HepG2 (cell line): ENCODE data around the gene RAD23A. TPM values are rescaled to one million over a fixed set of nuclear protein-coding genes. Genes with fewer than 3 reads are reported as not detected.

Experiments
- ATAC-seq: fragments of 200-7000 bp; cut with Tn5 transposase; 3 replicates; pipeline ENCODE4 v1.9.1; 2020; ENCODE audit warnings: mild to moderate bottlenecking, moderate library complexity
- BruUV-seq: library from RNA; stranded (reverse); fragments of 400-500 nt; replicated peaks from 2 replicates; lab custom pipeline; 2021; lab: Mats Ljungman, UMichigan
- CTCF ChIA-PET: fragments of 300-600 bp; formaldehyde crosslinking; extraction: SDS; loops from one replicate; lab custom pipeline; 2021; ENCODE audit warnings: low total read pairs, inconsistent platforms, low intra/inter-chr PET ratio; lab: Yijun Ruan, JAX
- POLR2A ChIA-PET: fragments of 350-600 bp; sonication (Branson Sonifier 250); formaldehyde crosslinking; loops from one replicate; lab custom pipeline; 2020; ENCODE audit warnings: antibody characterized with exemption, inconsistent platforms; lab: Yijun Ruan, JAX
- DNase-seq: peaks from one replicate; pipeline ENCODE4 v3.0.0-alpha.2; 2015; ENCODE audit warnings: low spot score
- FAIRE-seq: peaks from 3 replicates; lab custom pipeline; 2011; peaks lifted over from hg19 to GRCh38; lab: Jason Lieb, UNC
- H2AFZ ChIP-seq: one replicate; pipeline ENCODE4 v1.6.1; 2011; ENCODE audit warnings: low read length, inconsistent platforms
- H3K27ac ChIP-seq: fragments of 300-600 bp; 3 replicates; pipeline ENCODE4 v1.8.0; 2011; ENCODE audit warnings: mixed run types, mild to moderate bottlenecking, mixed read lengths, low read length, inconsistent platforms; ENCODE audit not compliant: insufficient read depth; ENCODE audit errors: extremely low read length
- H3K27me3 ChIP-seq, 2 experiments: fragments of 200-600 bp in 1 of 2; 2 replicates in 1 of 2; 3 replicates in 1 of 2; pipeline versions ENCODE4 v1.6.0 to v1.8.0; 2011; ENCODE audit warnings: low read length in 2 of 2, mild to moderate bottlenecking in 2 of 2, moderate library complexity in 2 of 2, inconsistent platforms in 1 of 2; ENCODE audit not compliant: insufficient read depth in 2 of 2, control insufficient read depth in 1 of 2
- H3K36me3 ChIP-seq, 2 experiments: fragments of 200-600 bp in 1 of 2; replicated peaks in 1 of 2; 2 replicates in 1 of 2; 3 replicates in 1 of 2; pipeline versions ENCODE4 v1.5.1 to v1.8.0; 2011; ENCODE audit warnings: low read length in 2 of 2, inconsistent platforms in 1 of 2; ENCODE audit not compliant: insufficient read depth in 2 of 2, control insufficient read depth in 1 of 2
- H3K4me1 ChIP-seq: 2 replicates; pipeline ENCODE4 v1.5.1; 2012; ENCODE audit warnings: low read length, inconsistent platforms; ENCODE audit not compliant: insufficient read depth
- H3K4me2 ChIP-seq: 2 replicates; pipeline ENCODE4 v1.6.0; 2011; ENCODE audit warnings: low read depth, low read length, inconsistent platforms
- H3K4me3 ChIP-seq, 3 experiments: fragments of 200-600 bp in 1 of 3; sonication (generic), shearing (Covaris generic) in 1 of 3; replicated peaks in 1 of 3; 2 replicates each; pipeline ENCODE4 v1.5.1; 2011 to 2016; ENCODE audit warnings: low read length in 3 of 3, inconsistent platforms in 2 of 3, low read depth in 2 of 3, mild to moderate bottlenecking in 2 of 3, control low read depth in 1 of 3, mixed read lengths in 1 of 3; ENCODE audit not compliant: insufficient read depth in 1 of 3
- H3K79me2 ChIP-seq: one replicate; pipeline ENCODE4 v1.6.1; 2011; ENCODE audit warnings: low read length, inconsistent platforms; ENCODE audit not compliant: insufficient read depth
- H3K9ac ChIP-seq: 2 replicates; pipeline ENCODE4 v1.6.0; 2011; ENCODE audit warnings: mild to moderate bottlenecking, low read depth, low read length, inconsistent platforms; ENCODE audit not compliant: insufficient read depth
- H3K9me3 ChIP-seq: 2 replicates; pipeline ENCODE4 v1.5.1; 2012; ENCODE audit warnings: mild to moderate bottlenecking, low read length
- H4K20me1 ChIP-seq: 2 replicates; pipeline ENCODE4 v1.6.0; 2011; ENCODE audit warnings: inconsistent platforms, mild to moderate bottlenecking, low read length, moderate library complexity; ENCODE audit not compliant: insufficient read depth
- AGO2 ChIP-seq: fragments of 200-400 bp; formaldehyde crosslinking; optimal IDR thresholded peaks from 2 replicates; pipeline ENCODE3; 2017; ENCODE audit warnings: mild to moderate bottlenecking, low read depth, low read length, moderate library complexity
- BHLHE40 ChIP-seq: IDR thresholded peaks from 2 replicates; pipeline ENCODE4 v1.6.1; 2011; ENCODE audit warnings: low read length, improper control_type of control experiment
- CC2D1A ChIP-seq: sonication (generic); formaldehyde crosslinking; IDR thresholded peaks from 2 replicates; pipeline ENCODE4 v1.8.1; 2023; ENCODE audit warnings: mild to moderate bottlenecking, missing genetic modification reagents
- EEA1 ChIP-seq: sonication (generic); formaldehyde crosslinking; IDR thresholded peaks from 2 replicates; pipeline ENCODE4 v1.5.1; 2020; ENCODE audit warnings: mild to moderate bottlenecking, missing genetic modification reagents, borderline replicate concordance
- JUNB ChIP-seq: sonication (generic); formaldehyde crosslinking; IDR thresholded peaks from 2 replicates; pipeline ENCODE4 v1.8.0; 2022; ENCODE audit warnings: missing genetic modification reagents, mild to moderate bottlenecking, borderline replicate concordance
- MATR3 ChIP-seq: sonication (generic); formaldehyde crosslinking; IDR thresholded peaks from 2 replicates; pipeline ENCODE4 v1.4.0; 2020; ENCODE audit warnings: missing genetic modification reagents
- NFIC ChIP-seq: IDR thresholded peaks from 2 replicates; pipeline ENCODE4 v1.6.1; 2012; ENCODE audit warnings: mild to moderate bottlenecking, low read length, inconsistent platforms
- NFYC ChIP-seq: IDR thresholded peaks from 2 replicates; pipeline ENCODE4 v1.6.1; 2016; ENCODE audit warnings: missing genetic modification reagents, missing compliant biosample characterization
- WIZ ChIP-seq: sonication (generic); formaldehyde crosslinking; IDR thresholded peaks from 2 replicates; pipeline ENCODE4 v1.5.1; 2020; ENCODE audit warnings: mild to moderate bottlenecking, missing genetic modification reagents
- ZEB1 ChIP-seq: IDR thresholded peaks from 2 replicates; pipeline ENCODE4 v1.6.1; 2012; ENCODE audit warnings: mild to moderate bottlenecking, low read depth, inconsistent platforms; ENCODE audit not compliant: insufficient replicate concordance
- WGBS: methylation state at CpG from one replicate; pipeline ENCODE4 v1.1.6; 2017; ENCODE audit warnings: low lambda C conversion rate; 5-methylcytosine and 5-hydroxymethylcytosine counted together
- in situ Hi-C: cut with HindIII; loops from 2 replicates; pipeline ENCODE4 v1.10.0; 2017; ENCODE audit warnings: low pct_unique_long_range_greater_than_20kb; ENCODE audit not compliant: extremely low pct_ligation_motif_present
- intact Hi-C: fragments of 100-400 bp; cut with micrococcal nuclease; formaldehyde crosslinking; loops from one replicate; pipeline ENCODE4 v1.10.0; 2022; ENCODE audit not compliant: unreplicated experiment
- polyA plus RNA-seq, 8 experiments: library from polyadenylated mRNA; depleted of rRNA in 3 of 8; stranded (reverse) in 7 of 8; unstranded in 1 of 8; fragments of >200 nt; fragmentation: Illumina TruSeq in 4 of 8; extraction: Trizol in 4 of 8; gene quantifications; 2 replicates each; pipeline versions ENCODE4 v1.2.1 to v1.2.3, GENCODE V29; 2011 to 2016; ENCODE audit warnings: low read depth in 4 of 8, missing spikeins in 1 of 8, mixed read lengths in 1 of 8; ENCODE audit not compliant: insufficient read depth in 1 of 8
- total RNA-seq, 5 experiments: library from RNA; depleted of rRNA; stranded (reverse); fragments of >200 nt; fragmentation: Illumina TruSeq; extraction: Trizol; gene quantifications; 2 replicates each; pipeline ENCODE4 v1.2.3, GENCODE V29; 2016; ENCODE audit warnings: low read depth in 1 of 5
- TF ChIP-seq, protein P1 (sequence below): sonication (generic); formaldehyde crosslinking; IDR thresholded peaks from 2 replicates; pipeline ENCODE4 v1.5.1; 2020; ENCODE audit warnings: mild to moderate bottlenecking, missing genetic modification reagents, moderate library complexity

RAD23A gene
- total and polyA plus RNA-seq, 2 of the 13 experiments (the other 11 are each of a cell fraction or from before 2014, with no cell fraction given), result 42.5 to 54.2 TPM

DNA sequence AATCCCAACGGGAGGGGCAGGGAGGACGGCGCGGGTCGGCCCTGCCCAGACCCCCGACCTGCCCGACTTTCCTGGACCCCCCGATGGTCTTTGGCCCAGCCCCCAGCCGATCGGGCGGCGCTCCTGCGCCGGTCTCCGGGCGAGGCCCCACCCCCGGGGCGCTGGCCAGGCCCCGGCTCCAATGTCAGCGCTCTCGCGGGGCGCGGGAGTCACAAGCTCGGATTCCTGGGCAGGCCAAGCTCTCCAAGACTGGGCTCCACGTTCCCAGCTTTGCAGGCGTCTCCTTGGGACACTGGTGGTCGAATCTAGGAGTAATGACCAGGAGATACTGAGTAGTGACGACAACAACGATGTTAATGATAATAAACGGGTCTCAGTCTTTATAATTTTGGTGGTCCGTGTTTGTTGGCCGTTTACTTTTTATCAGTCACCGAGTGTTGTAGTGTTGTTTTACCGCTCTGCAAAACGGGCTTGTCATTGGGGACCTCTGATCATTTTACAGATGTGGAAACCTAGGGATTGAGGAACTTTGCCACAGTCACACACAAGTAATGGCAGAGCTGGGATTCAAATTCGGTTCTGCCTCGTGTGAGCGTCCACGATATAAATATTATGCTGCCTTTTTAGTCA, 545 bp downstream of the RAD23A start (continued):
- TF ChIP-seq WIZ (CRISPR knock-in tag) (no peak), ZEB1 (no peak), MATR3 (CRISPR knock-in tag) (no peak), BHLHE40 (no peak), AGO2 (peak; percentile 4), NFIC (peak; percentile 26; the same call in 1 of the 2 replicates)

DNA sequence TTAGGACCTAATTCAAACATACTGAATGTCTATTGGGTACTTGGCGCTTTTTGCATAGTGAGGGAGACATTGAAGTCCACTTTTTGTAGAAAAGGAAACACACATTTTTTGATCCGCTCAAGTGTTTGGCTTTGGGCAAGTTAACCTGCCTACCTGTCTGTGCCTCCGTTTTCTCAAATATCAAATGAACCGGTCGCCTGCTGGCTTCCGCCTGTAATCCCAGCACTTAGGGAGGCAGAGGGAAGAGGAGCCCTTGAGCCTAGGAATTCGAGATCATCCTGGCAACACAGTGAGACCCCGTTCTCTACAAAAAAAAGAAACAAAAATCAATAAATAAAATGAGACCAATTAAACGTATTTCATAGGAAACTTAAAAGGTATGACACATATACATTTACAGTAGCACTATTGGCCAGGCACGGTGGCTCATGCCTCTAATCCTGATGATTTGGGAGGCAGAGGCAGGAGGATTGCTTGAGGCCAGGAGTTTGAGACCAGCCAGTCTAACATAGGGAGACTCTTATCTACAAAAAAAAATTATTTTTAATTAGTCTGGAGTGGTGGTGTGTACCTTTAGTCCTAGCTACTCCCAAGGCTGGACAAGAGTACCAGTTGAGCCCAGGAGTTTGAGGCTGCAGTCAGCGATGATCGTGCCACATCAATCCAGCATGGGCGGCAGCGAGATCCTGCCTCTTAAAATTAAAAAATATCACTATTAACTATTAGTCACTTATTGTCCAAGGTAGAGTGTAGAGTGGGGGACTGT, 1.3 kb downstream of the RAD23A start:
- H2AFZ ChIP-seq, result no peak overlapping the region
- ATAC-seq (no peak), DNase-seq (no peak), FAIRE-seq (peak; percentile 23)
- WGBS, result 40% methylated on average over 14 of the region's 14 CpGs
- CTCF ChIA-PET, result no interaction called here
- BruUV-seq, result TSS peak; percentile 61
- H3K79me2 ChIP-seq, result peaks cover 22% of the 10 kb centered on the region
- POLR2A ChIA-PET, result interaction anchor here (0.6 to 1.8 kb wide), 14 partner anchors 9 to 1135 kb away, joined by 3 to 25 read pairs (median 3); partner anchors contain the start of genes DNASE2, FARSA, GADD45GIP1 and GET3
- intact Hi-C loops (no loop called here), in situ Hi-C loops (no loop called here)
- peak overlapping the region; percentile 91 for H3K27ac ChIP-seq
- H3K27me3 ChIP-seq, result no peaks in the 10 kb centered on the region; a peak in 1 of 5 replicates
- no peak for TF ChIP-seq NFYC (CRISPR knock-in tag)
- TF ChIP-seq JUNB, result peak; percentile 31; the same call in 1 of the 2 replicates
- TF ChIP-seq, protein P1, sequence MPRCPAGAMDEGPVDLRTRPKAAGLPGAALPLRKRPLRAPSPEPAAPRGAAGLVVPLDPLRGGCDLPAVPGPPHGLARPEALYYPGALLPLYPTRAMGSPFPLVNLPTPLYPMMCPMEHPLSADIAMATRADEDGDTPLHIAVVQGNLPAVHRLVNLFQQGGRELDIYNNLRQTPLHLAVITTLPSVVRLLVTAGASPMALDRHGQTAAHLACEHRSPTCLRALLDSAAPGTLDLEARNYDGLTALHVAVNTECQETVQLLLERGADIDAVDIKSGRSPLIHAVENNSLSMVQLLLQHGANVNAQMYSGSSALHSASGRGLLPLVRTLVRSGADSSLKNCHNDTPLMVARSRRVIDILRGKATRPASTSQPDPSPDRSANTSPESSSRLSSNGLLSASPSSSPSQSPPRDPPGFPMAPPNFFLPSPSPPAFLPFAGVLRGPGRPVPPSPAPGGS (CRISPR knock-in tag), result no peak
- no peak for TF ChIP-seq CC2D1A (CRISPR knock-in tag)
- TF ChIP-seq EEA1, result no peak
- peak overlapping the region; percentile 91 for H3K9ac ChIP-seq
- peak overlapping the region; percentile 82 to 89 (median 84) for H3K4me3 ChIP-seq
- H3K4me2 ChIP-seq, result peak overlapping the region; percentile 74
- H3K9me3 ChIP-seq, result no peaks in the 10 kb centered on the region
- H4K20me1 ChIP-seq, result no peaks in the 10 kb centered on the region; the same call in 1 of the 2 replicates
- H3K36me3 ChIP-seq, result peaks cover 31 to 55% of the 10 kb centered on the region in 2 experiments
- H3K4me1 ChIP-seq, result peaks cover 28% of the 10 kb centered on the region
